NCI-H2081 (cell line): ENCODE results near the gene TJP2.
A peak's percentile ranks its signal among the peaks of the same experiment; 100 is the strongest.

Source experiments
- DNase-seq, 2 experiments: peaks; one replicate each; lab custom pipeline; 2025; lab: John Stamatoyannopoulos, UW

Gene TJP2

GRCh38 chr9:69191231-69191630, 17.2 kb downstream of the TJP2 start:
- no peak for DNase-seq

GRCh38 chr9:69192214-69192613, 18.1 kb downstream of the TJP2 start:
- no peak for DNase-seq

- DNase-seq, result peak in 1 of 2 experiments; percentile 47
These were observed 19.6 kb downstream of the TJP2 start for GRCh38 chr9:69193685-69194032.

GRCh38 chr9:69194702-69195418, 20.8 kb downstream of the TJP2 start:
- DNase-seq, result no peak

GRCh38 chr9:69195668-69196067, 21.6 kb downstream of the TJP2 start:
- DNase-seq, result peak in 1 of 2 experiments; percentile 28

GRCh38 chr9:69197687-69198086, 23.6 kb downstream of the TJP2 start:
- no peak for DNase-seq

GRCh38 chr9:69198521-69199220, 24.6 kb downstream of the TJP2 start:
- no peak for DNase-seq

GRCh38 chr9:69199769-69200470, 25.8 kb downstream of the TJP2 start:
- no peak for DNase-seq

GRCh38 chr9:69202556-69202955, 28.5 kb downstream of the TJP2 start:
- no peak for DNase-seq

- DNase-seq, result no peak
These were observed 30.2 kb downstream of the TJP2 start for GRCh38 chr9:69204326-69204725.

GRCh38 chr9:69204849-69205248, 30.8 kb downstream of the TJP2 start:
- DNase-seq, result no peak

GRCh38 chr9:69206047-69206446, 32.0 kb downstream of the TJP2 start:
- no peak for DNase-seq

GRCh38 chr9:69207503-69207902, 33.4 kb downstream of the TJP2 start:
- DNase-seq, result no peak

GRCh38 chr9:69211424-69212036, 37.5 kb downstream of the TJP2 start:
- no peak for DNase-seq

GRCh38 chr9:69213647-69214046, 39.6 kb downstream of the TJP2 start:
- DNase-seq, result no peak

GRCh38 chr9:69214939-69215338, 40.9 kb downstream of the TJP2 start:
- DNase-seq, result no peak

GRCh38 chr9:69215774-69216485, 41.9 kb downstream of the TJP2 start:
- DNase-seq, result no peak

GRCh38 chr9:69218166-69218565, 44.1 kb downstream of the TJP2 start:
- DNase-seq, result peak; percentile 81 to 96

GRCh38 chr9:69221036-69221435, 47.0 kb downstream of the TJP2 start:
- no peak for DNase-seq

GRCh38 chr9:69222970-69223369, 48.9 kb downstream of the TJP2 start:
- no peak for DNase-seq

- DNase-seq, result peak in 1 of 2 experiments; percentile 6
These were observed 49.5 kb downstream of the TJP2 start for GRCh38 chr9:69223605-69224004.

GRCh38 chr9:69229367-69229766, 55.3 kb downstream of the TJP2 start:
- DNase-seq, result no peak
